ENCODE data around the gene LAMB4.
A peak's percentile ranks its signal among the peaks of the same experiment; 100 is the strongest.

Gene LAMB4

DNA sequence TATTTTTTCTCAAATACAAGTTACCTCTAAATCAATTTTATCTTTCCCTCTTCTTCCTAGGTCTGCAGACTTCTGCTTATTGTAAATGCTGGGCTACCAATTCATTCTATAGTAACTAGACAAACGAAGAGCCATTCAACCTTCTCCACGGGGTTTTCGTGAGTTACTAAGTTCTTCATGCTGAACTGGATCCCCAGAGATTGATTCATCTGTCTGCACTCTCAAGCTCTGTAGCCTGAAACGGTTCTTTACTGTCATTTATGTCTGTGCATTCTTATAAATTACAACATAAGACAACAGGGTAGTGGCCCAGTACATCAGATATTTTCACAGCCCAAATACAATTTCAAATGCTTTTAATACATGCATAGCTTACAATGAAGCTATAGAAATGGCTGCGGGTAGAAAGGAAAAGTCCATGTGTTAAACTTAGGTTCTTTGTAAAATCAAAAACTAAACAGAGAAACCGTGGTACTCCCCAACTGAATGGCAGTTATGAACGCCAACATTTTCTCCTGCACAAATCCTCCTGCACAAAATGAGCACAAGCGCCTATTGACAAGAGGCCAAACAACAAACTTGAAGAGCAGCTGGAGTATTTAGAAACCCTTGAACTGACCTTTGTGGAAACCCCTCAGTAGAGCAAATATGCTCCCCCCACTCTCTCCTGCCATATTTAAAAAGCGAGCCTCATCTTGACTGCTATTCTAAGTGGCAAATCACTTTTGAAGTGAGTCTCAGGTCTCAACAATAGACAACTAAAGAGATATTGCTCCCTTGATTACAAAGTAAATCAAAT lies 147.9 kb downstream of the LAMB4 start:
- H3K4me3 ChIP-seq (ENCODE audit: low read length) = no peak overlapping the region
- H3K36me3 ChIP-seq (ENCODE audit: control insufficient read depth, insufficient read depth, low read length, severe bottlenecking) = peaks cover 95% of the 10 kb centered on the region
- no peak overlapping the region for H3K9ac ChIP-seq (ENCODE audit: low read length)
- peaks cover 28% of the 10 kb centered on the region for H3K4me1 ChIP-seq (ENCODE audit: control insufficient read depth, insufficient read depth, low read length)
- H3K27me3 ChIP-seq (replicated peaks; ENCODE audit: control insufficient read depth, insufficient read depth, low read length) = no peaks in the 10 kb centered on the region
- H3K9me3 ChIP-seq (ENCODE audit: control insufficient read depth, low read length) = no peaks in the 10 kb centered on the region
- DNase-seq (ENCODE audit: low read depth) = no peak

DNA sequence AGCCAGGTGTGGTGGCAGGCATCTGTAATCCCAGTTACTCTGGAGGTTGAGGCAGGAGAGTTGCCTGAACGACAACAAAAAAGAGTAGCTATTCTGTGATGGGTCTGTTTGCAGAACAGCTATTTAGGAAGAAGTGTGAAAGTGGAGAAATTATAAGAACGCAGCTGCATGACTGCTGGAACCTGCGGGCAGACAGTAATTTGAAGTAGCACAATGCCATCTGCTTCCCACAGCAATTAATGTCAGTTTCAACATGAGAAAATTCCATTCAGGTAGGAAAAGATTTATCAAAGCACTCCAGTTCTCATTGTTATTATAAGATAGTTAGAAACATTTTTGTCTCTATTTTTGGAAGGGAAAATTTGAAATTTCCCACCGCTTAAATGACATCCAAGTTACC lies 148.7 kb downstream of the LAMB4 start:
- no peak for DNase-seq (ENCODE audit: low read depth)
- Histone ChIP-seq H3K9ac (ENCODE audit: low read length) (no peak overlapping the region), H3K9me3 (ENCODE audit: control insufficient read depth, low read length) (no peaks in the 10 kb centered on the region), H3K36me3 (ENCODE audit: control insufficient read depth, insufficient read depth, low read length, severe bottlenecking) (peaks cover 95% of the 10 kb centered on the region), H3K27me3 (replicated peaks; ENCODE audit: control insufficient read depth, insufficient read depth, low read length) (no peaks in the 10 kb centered on the region), H3K4me1 (ENCODE audit: control insufficient read depth, insufficient read depth, low read length) (peaks cover 28% of the 10 kb centered on the region), H3K4me3 (ENCODE audit: low read length) (no peak overlapping the region)

DNA sequence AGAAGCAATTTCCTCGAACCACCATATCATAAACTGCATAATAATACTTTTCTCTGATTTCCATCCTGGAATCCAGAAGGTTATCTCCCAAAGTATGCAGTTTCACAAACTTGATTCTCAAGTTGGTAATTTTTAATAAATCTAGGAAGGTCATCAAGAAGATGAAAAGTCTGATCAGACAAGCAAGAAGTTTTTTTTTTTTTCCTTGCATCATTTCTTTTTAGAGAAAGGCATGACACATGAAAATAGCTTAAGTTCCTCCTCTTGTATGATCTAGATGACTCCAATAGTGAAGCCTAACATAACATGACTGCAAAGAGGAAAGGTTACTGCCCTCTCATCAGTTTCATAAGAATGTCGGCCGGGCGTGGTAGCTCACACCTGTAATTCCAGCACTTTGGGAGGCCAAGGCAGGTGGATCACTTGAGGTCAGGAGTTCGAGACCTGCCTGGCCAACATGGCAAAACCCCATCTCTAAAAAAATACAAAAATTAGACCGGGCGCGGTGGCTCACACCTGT lies 149.4 kb downstream of the LAMB4 start:
- Histone ChIP-seq H3K9me3 (ENCODE audit: control insufficient read depth, low read length) (no peaks in the 10 kb centered on the region), H3K4me3 (ENCODE audit: low read length) (no peak overlapping the region), H3K4me1 (ENCODE audit: control insufficient read depth, insufficient read depth, low read length) (peaks cover 28% of the 10 kb centered on the region), H3K27me3 (replicated peaks; ENCODE audit: control insufficient read depth, insufficient read depth, low read length) (no peaks in the 10 kb centered on the region), H3K36me3 (ENCODE audit: control insufficient read depth, insufficient read depth, low read length, severe bottlenecking) (peaks cover 95% of the 10 kb centered on the region), H3K9ac (ENCODE audit: low read length) (no peak overlapping the region)
- no peak for DNase-seq (ENCODE audit: low read depth)

DNA sequence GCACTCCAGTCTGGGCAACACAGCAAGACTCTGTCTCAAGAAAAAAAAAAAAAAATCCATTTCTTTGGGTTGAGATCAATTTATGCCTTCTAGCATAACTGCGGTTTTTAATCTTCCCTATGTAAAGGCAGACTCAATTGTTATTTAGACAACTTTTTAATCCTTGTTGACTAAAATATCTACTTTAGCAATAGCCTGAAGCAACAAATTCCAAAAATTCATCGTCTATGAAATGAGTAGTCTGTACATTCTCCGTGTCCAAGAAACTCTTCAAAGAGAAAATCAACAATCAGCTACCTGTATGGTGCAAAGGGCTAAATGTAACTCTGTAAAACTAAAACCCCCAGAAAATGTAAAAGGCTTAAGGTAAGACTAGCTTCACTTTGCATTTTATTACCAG lies 150.0 kb downstream of the LAMB4 start:
- Histone ChIP-seq H3K9me3 (ENCODE audit: control insufficient read depth, low read length) (no peaks in the 10 kb centered on the region), H3K36me3 (ENCODE audit: control insufficient read depth, insufficient read depth, low read length, severe bottlenecking) (peaks cover 97% of the 10 kb centered on the region), H3K4me3 (ENCODE audit: low read length) (no peak overlapping the region), H3K9ac (ENCODE audit: low read length) (no peak overlapping the region), H3K4me1 (ENCODE audit: control insufficient read depth, insufficient read depth, low read length) (peaks cover 28% of the 10 kb centered on the region), H3K27me3 (replicated peaks; ENCODE audit: control insufficient read depth, insufficient read depth, low read length) (no peaks in the 10 kb centered on the region)
- DNase-seq (ENCODE audit: low read depth) = no peak

DNA sequence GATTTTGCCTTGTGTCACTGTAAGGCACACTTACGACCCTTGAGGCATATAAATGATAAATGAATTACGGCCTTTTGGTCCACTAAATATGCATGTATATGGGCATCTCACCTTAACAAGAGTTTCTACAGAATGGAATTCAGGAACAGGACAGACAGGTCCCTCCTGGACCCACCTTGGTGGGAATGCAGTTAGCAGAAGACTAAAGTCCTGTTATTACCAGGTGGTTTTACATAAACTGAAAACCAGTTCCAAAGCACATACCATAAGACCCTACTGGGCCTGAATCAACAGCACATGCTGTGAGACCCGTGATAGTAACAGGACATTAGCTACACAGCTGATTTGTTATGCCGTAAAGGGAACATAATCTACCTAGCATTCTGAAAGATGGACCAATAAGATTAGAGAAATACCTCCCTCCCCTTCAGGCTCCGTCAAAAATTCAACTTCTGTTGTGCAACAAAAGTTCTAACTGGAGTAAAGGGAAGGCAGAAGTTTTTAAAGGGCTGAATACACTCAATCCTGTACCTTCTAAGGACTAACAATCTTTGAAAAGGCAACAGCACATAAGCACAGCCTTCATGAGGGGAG lies 151.2 kb downstream of the LAMB4 start:
- no peak for DNase-seq (ENCODE audit: low read depth)
- Histone ChIP-seq H3K36me3 (ENCODE audit: control insufficient read depth, insufficient read depth, low read length, severe bottlenecking) (peaks cover 97% of the 10 kb centered on the region), H3K4me1 (ENCODE audit: control insufficient read depth, insufficient read depth, low read length) (peaks cover 28% of the 10 kb centered on the region), H3K9ac (ENCODE audit: low read length) (peak overlapping the region; percentile 55), H3K4me3 (ENCODE audit: low read length) (no peak overlapping the region), H3K27me3 (replicated peaks; ENCODE audit: control insufficient read depth, insufficient read depth, low read length) (no peaks in the 10 kb centered on the region), H3K9me3 (ENCODE audit: control insufficient read depth, low read length) (no peaks in the 10 kb centered on the region)

DNA sequence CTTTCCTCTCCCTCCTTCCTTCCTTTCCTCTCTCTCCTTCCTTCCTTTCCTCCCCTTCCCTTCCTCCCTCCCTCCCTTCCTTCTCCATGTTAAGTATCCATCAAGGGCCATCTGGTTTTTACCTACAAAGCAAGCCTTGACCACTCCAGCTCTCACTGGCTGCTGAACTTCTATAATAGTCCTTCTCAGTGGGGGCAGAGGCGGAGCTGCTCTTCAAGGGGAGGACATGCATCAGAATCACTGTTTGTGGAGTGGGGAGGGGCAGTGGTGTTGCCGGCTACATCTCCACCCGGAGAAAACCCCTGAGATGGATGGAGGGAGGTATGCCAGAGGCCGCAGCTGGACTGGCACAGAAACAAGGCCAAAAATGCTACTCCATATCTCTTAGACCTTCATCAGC lies 153.1 kb downstream of the LAMB4 start:
- H3K36me3 ChIP-seq (ENCODE audit: control insufficient read depth, insufficient read depth, low read length, severe bottlenecking) = peaks cover 93% of the 10 kb centered on the region
- DNase-seq (ENCODE audit: low read depth) = no peak

GRCh38 chr7:107976620-107977019 lies 153.5 kb downstream of the LAMB4 start:
- Histone ChIP-seq H3K4me1 (ENCODE audit: control insufficient read depth, insufficient read depth, low read length) (peaks cover 39% of the 10 kb centered on the region), H3K36me3 (ENCODE audit: control insufficient read depth, insufficient read depth, low read length, severe bottlenecking) (peaks cover 89% of the 10 kb centered on the region)
- no peak for DNase-seq (ENCODE audit: low read depth)

More for the DNA sequence above, 153.1 kb downstream of the LAMB4 start:
- no peaks in the 10 kb centered on the region for H3K27me3 ChIP-seq (replicated peaks; ENCODE audit: control insufficient read depth, insufficient read depth, low read length)
- peaks cover 36% of the 10 kb centered on the region for H3K4me1 ChIP-seq (ENCODE audit: control insufficient read depth, insufficient read depth, low read length)
- no peak overlapping the region for H3K9ac ChIP-seq (ENCODE audit: low read length)
- no peak overlapping the region for H3K4me3 ChIP-seq (ENCODE audit: low read length)
- H3K9me3 ChIP-seq (ENCODE audit: control insufficient read depth, low read length) = no peaks in the 10 kb centered on the region

GRCh38 chr7:107975394-107976013 lies 154.7 kb downstream of the LAMB4 start:
- Histone ChIP-seq H3K9ac (ENCODE audit: low read length) (no peak overlapping the region), H3K4me1 (ENCODE audit: control insufficient read depth, insufficient read depth, low read length) (peaks cover 50% of the 10 kb centered on the region), H3K36me3 (ENCODE audit: control insufficient read depth, insufficient read depth, low read length, severe bottlenecking) (peaks cover 85% of the 10 kb centered on the region), H3K27me3 (replicated peaks; ENCODE audit: control insufficient read depth, insufficient read depth, low read length) (no peaks in the 10 kb centered on the region), H3K9me3 (ENCODE audit: control insufficient read depth, low read length) (no peaks in the 10 kb centered on the region), H3K4me3 (ENCODE audit: low read length) (no peak overlapping the region)
- DNase-seq (ENCODE audit: low read depth) = no peak

More at GRCh38 chr7:107976620-107977019, 153.5 kb downstream of the LAMB4 start:
- H3K4me3 ChIP-seq (ENCODE audit: low read length) = no peak overlapping the region
- no peaks in the 10 kb centered on the region for H3K9me3 ChIP-seq (ENCODE audit: control insufficient read depth, low read length)
- H3K27me3 ChIP-seq (replicated peaks; ENCODE audit: control insufficient read depth, insufficient read depth, low read length) = no peaks in the 10 kb centered on the region
- no peak overlapping the region for H3K9ac ChIP-seq (ENCODE audit: low read length)

DNA sequence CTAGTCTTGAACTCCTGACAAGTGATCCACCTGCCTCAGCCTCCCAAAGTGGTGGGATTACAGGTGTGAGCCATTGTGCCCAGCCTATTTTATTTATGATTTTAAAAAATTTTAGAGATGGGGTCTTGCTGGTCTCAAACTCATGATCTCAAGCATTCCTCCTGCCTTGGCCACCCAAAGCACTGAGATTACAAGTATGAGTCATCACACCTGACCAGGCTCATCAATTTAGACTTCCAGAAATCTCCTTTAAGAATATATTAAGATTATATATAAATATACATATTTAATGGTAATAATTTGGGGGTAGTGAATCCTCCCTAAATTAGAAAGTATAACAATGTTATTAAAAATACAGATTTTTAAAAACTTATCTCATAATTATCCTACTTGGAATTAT lies 156.3 kb downstream of the LAMB4 start:
- no peak for DNase-seq (ENCODE audit: low read depth)
- peaks cover 82% of the 10 kb centered on the region for H3K36me3 ChIP-seq (ENCODE audit: control insufficient read depth, insufficient read depth, low read length, severe bottlenecking)

More for the DNA sequence above, 156.3 kb downstream of the LAMB4 start:
- Histone ChIP-seq H3K9me3 (ENCODE audit: control insufficient read depth, low read length) (no peaks in the 10 kb centered on the region), H3K4me1 (ENCODE audit: control insufficient read depth, insufficient read depth, low read length) (peaks cover 54% of the 10 kb centered on the region), H3K27me3 (replicated peaks; ENCODE audit: control insufficient read depth, insufficient read depth, low read length) (no peaks in the 10 kb centered on the region), H3K9ac (ENCODE audit: low read length) (no peak overlapping the region), H3K4me3 (ENCODE audit: low read length) (no peak overlapping the region)

Data from adipocyte (in vitro differentiated cells).